ENCODE measurements around the gene CDH13. TPM values are rescaled to one million over a fixed set of nuclear protein-coding genes. Genes with fewer than 3 reads are reported as not detected.

Gene CDH13
- total and polyA plus RNA-seq, 2 of the 8 experiments (the other 6 are each of a cell fraction or from before 2014, with no cell fraction given) = 2.3 to 2.4 TPM

GRCh38 chr16:83005653-83006160 lies 378.9 kb downstream of the CDH13 start (continued):
- TF ChIP-seq CHD7 (IDR thresholded peaks at IDR 0.05; ENCODE audit: insufficient replicate concordance, low read length) (no peak), GTF2F1 (IDR thresholded peaks at IDR 0.05; ENCODE audit: borderline replicate concordance, low read depth, low read length) (no peak), JUN (IDR thresholded peaks at IDR 0.05; ENCODE audit: low read depth, low read length) (no peak)
